ENCODE results near the gene TFE3.
A peak's percentile ranks its signal among the peaks of the same experiment; 100 is the strongest.
"Not testable (repeated sequence)": the region's sequence is repeated elsewhere in the genome, so short reads cannot be mapped to it uniquely, and the experiment has no call there.

The TFE3 gene

DNA sequence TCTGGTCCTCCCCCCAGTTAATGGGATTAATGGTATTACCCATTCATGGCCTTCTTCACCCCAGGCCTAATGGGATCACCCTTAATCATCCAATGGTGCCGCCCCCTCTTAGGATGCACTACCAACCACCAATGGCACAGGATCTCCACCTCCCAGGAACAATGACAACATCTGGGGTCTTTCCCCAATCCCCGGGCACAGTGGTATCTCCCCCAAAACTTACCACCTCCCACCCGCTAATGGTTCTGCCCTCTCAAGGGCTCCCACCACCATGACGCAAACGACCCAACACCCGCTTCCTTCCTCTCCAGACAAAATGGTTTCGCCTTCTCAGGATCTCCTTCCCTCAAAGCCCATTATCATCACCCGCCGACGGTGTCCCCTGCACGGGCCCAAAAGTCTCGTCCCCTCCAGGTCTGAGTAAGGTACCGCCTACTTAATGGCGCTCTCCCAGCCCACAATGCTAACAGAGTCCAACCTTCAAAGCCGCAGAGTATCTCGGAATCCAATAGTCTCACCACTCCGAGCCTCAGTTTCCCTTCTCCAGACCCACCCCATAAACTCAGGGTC is 41.6 kb downstream of the TFE3 start:
- peak; percentile 6 for DNase-seq (ENCODE audit: low read depth, low spot score)

DNA sequence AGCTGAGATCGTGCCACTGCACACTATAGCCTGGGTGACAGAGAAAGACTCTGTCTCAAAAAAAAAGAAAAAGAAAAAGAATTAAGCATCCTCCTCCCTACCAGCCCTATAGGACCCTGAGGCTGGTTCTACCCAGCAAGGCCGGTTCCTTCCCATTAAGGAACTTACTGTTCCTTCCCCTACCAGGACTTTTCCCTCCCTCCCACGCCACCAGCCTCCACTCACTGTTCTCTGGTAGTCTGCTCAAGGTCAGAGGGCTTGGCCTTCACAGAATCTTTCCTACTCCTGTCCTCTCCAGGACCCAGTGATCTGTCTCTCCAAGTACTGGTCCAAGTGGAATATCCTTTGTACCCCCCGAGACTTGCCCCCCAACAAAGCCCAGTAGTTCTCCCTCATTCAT is 42.5 kb downstream of the TFE3 start:
- DNase-seq (ENCODE audit: low read depth, low spot score): no peak

DNA sequence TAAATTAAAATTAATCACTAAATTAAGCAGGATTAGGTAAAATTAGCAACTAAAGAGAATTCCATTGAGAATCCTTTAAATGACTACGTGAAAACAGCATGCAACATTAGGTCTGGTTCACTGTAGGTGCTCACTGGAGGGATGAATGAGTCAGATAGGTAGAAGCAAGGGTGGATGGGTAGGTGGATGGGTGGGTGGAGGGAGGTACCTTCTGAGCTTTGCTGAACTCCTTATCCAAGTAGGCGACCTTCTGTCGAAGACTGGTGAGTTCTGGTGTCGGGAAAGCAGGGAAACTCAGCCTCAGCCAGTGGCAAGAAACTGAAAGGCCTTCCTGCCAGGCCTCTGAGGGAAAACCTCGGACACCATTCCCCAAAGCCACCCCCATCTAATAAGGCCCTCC is 44.1 kb downstream of the TFE3 start:
- no peak for DNase-seq (ENCODE audit: low read depth, low spot score)

DNA sequence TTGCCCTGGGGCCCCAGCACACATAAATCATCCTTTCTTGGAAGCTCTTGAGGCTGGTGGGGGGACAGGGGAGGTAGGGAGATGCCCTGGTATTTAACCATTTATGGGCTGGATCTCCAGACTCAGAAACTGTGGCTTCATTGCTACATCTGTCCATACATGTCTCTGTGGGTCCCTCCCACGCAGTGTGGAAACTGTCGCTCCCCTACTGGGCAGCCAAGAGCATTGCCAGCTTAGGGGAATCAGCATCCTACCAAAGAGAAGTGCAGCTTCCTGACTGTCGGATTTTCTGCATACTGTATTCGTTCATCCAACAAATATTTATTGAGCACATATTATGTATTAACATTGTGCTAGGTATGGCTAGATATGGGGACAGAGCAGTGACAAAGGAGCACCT is 44.8 kb downstream of the TFE3 start:
- no peak for DNase-seq (ENCODE audit: low read depth, low spot score)

DNA sequence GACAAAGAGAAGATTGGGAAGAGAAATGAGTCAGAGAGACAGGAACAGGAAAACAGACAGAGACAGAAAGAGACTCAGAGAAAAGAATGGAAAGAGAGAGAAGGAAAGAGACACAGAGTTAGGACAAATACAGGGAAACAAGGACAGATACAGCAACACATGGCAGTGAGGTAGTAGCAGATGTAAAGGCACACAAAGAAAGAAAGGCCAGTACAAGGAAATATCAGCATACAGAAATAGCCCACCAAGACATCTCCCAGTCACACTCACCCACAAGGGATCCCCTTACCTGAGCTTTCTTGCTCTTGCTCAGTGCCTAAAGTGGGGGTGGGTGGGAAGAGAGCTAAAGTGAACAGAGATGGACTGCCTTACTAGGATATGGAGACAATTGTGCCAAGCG is 45.3 kb downstream of the TFE3 start:
- DNase-seq (ENCODE audit: low read depth, low spot score): no peak

DNA sequence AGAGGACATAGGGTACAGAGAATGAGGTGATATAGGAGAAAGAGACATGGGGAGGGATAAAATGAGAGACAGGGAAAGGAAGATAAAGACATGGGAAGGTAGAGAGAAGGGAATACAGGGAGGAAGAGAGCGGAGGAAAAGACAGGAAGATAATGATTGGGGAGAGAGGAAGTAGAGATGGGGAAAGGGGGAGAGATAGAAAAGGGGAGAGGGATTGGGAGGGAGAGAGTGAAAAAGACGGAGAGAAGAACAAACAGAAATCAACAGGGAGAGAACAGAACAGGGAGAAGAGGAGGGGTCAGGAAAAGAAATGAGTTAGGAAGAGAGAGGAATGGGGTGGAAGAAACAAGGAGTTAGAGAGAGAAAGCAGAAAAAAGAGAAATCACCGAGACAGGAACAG is 45.7 kb downstream of the TFE3 start:
- no peak for DNase-seq (ENCODE audit: low read depth, low spot score)

DNA sequence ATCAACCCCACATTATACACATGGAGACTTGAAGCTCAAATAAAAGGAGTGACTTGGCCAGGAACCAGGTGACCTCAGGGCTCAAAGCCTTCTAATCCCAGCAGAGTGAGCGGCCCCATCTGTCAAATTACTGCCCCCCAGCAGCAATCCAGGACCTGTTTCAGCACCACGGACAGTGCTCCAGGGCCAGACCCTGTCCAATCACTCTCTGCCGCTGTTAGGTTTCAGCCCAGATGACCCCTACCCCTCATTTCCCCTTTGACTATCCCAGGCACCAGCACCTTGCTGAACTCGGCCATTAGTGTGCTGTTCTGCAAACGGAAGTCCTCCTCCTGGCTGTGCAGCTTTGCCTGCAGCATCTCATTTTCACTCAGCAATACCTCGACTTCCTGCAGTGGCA is 46.2 kb downstream of the TFE3 start:
- no peak for DNase-seq (ENCODE audit: low read depth, low spot score)

DNA sequence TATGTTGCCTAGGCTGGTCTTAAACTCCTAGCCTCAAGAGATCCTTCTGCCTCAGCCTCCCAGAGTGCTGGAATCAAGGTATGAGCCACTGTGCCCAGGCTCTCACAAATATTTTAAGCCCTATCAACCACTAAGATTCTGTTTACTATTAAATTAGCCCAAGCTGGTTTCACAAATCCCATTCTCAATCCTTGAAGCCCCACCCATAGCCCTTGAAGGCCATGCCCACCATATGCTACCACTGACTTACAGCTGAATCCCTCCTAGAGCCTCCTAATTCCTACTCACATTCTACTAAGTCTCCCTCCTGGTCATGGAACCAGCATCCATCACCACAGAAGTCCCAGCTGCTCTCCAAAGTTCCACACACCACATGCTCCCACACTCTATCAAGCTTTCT is 50.8 kb downstream of the TFE3 start:
- no peak for DNase-seq (ENCODE audit: low read depth, low spot score)

DNA sequence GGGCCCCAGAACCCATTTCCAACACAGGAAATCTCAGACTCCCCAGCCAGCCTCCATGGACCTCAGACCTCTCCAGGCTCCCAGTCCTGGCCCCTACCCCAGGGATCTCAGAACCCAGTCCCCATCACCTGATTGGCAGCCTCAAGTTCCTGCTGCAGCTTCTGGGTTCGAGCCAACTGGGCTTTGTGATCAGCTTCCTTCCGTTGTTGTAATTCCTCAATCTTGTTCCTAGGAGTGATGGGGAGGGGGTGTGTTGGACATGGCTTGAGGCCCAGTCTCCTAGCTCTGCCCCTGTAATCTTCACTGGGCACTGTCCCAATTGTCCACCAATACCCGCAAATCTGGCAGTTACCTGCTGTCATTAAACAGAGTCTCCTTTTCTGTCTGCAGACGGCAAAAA is 53.7 kb downstream of the TFE3 start:
- DNase-seq (ENCODE audit: low read depth, low spot score): no peak

DNA sequence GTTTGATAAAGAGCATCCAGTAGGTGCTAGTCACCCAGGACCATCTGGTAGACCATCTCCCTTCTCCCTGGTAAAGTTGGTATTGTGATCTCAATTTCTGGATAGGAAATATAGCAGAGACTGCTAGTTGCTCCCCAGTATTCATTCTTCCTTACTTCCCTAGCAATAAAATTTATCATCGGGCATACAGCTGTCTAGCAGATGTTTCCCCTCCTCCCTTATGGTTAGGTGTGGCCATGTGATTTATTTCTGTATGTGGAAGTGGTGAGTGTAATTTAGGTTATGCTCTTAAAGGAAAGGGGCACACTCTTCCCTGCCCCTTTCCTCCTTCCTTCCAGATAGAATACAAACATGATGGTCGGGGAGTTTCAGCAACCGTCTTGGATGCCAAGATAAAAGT is 59.3 kb downstream of the TFE3 start:
- DNase-seq (ENCODE audit: low read depth, low spot score): no peak

DNA sequence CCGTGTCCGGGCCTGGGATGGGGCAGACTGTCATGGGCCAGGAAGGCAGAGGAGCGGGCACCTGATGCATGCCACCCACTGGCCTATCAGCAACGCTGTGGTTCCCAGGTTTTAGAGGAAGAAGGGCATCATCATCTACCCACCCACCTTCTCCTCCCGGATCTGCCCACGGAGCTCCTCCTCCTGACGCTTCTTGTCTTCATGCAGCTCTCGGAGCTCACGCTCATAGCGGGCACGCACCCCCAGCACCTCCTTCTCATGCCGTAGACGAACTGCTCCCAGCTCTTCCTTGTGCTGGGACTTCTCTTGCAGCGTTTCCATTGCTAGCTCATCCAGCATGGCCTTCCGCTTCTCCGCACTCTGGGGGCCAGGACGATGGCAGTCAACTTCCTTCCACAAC is 60.1 kb downstream of the TFE3 start:
- DNase-seq (ENCODE audit: low read depth, low spot score): no peak

DNA sequence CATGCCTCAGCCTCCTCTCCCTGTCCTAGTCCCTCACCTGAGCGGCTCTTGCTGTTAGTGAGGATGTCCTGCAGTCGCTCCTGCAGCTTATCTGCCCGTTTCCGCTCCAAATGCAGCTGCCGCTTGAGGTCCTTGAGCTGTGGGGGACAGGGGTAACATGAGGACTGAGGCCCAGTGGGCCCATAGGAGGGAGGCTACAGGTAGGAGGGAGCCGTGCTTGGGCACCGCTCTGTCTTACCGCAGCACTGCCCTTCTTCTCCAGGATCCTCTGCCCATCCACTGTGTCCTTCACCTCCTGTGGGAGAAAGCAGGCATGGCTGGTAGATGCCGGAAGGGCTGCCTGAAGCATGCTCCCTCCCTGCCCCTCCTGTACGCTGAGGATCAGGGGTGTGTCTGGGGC is 62.0 kb downstream of the TFE3 start:
- no peak for DNase-seq (ENCODE audit: low read depth, low spot score)

DNA sequence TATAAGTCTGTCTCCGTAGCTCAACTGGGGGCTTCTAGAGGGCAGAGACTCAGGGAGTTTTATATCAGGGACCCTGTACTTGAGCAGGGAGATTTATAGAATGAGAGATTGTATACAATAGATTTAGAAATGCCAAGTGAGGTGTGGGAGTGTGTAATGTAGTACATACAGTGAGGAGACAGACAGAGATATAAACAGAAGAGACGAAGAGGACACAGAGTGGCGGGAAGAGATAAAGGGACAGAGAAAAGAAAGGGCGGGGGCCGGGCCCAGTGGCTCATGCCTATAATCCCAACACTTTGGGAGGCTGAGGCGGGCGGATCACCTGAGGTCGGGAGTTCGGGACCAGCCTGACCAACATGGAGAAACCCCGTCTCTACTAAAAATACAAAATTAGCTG is 62.8 kb downstream of the TFE3 start:
- not testable (repeated sequence) for DNase-seq (ENCODE audit: low read depth, low spot score)
